ENCODE data around the gene TM2D3.

The TM2D3 gene, protein sequence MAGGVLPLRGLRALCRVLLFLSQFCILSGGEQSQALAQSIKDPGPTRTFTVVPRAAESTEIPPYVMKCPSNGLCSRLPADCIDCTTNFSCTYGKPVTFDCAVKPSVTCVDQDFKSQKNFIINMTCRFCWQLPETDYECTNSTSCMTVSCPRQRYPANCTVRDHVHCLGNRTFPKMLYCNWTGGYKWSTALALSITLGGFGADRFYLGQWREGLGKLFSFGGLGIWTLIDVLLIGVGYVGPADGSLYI

DNA sequence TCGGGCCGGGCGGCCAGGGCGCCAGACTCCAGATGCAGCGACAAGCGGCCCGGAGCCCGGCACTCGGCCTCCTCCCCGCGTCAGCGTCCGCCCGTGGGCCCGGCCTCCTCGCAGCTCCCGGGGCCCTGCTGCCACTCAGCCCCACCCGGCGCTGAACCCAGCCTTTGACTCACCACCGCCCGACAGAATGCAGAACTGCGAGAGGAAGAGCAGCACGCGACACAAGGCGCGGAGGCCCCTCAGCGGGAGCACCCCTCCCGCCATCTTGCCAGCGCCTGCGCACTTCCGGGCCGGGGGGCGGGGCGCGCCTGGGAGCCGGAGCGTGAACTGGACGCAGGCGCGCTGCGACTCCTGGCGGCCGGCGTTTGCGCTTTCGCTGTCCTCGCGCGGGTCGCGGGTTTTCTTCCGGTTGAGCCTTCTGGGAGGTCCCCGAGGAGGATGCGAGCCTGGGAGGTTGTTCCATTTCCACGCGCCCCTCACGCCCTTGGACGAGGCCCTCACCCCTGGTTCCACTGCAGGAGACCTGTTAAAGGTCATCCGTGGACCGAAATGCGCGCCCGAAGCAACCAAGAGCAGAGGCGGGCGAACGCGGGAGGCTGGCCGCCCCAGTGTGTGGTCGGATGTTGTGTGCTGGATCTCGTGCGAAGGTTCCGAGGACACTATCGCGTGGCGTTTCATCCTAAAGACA, at the start of gene TM2D3:
Gene TM2D3 (minus strand): TSS at position 284 of the 688 bp plus-strand sequence. CDS start 20 bp downstream, at position 264.
- DNase-seq: peak; percentile 95

DNA sequence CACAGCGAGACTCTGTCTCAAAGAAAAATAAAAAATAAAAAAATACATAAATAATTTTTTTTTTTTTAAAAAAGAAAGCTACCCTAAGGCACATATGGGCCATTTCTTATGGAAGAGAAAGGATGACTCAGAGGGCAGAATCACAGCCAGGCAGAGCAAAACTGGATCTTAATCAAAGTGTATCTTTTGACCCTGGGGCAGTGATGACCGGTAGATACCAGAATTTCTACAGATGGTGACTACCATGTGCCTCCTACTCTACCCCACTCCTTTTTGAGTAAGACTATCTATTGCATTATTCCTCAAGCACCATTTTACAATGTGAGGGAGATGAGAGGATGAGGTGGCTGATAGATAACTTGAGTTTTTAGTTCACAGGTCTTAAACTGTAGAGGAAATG, 46.1 kb upstream of the TM2D3 start:
- DNase-seq: no peak

DNA sequence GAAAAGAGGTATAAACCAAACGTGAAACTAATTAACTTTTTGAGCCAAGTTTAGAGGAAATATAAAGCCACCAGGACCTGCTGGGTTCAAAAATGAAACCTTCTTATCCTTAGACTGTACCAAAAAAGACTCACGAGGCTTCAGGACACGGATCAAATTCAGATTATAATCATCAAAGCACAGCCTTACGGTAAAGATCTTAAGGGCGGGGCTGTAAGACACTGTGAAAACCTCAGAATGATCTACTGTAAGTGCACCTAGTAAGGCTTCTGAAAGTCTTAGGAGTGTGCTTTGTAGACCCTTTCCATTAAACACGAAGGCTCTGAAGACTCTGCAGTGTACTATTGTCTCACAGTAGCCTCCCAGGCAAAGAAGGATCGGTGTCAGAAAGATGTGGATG, 45.3 kb upstream of the TM2D3 start:
- DNase-seq: no peak

DNA sequence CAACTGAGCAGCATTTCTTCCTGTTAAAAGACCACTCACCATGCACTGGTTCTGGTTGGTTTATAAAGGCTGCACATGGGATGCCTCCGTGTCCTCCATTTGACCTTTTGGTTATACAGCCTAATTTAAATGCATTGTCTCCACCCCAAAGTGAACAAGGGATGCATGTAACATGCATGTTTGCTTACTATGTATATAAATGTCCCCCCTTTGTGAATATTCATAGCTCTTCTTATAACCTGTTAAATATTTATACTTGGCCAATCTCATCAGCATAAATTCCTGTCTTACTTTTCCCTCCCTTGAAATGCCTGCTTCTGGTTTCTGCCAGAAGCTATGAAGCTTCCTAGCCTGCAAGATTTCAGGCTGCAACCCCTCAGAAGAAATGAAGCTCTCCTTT, 44.6 kb upstream of the TM2D3 start:
- no peak for DNase-seq

DNA sequence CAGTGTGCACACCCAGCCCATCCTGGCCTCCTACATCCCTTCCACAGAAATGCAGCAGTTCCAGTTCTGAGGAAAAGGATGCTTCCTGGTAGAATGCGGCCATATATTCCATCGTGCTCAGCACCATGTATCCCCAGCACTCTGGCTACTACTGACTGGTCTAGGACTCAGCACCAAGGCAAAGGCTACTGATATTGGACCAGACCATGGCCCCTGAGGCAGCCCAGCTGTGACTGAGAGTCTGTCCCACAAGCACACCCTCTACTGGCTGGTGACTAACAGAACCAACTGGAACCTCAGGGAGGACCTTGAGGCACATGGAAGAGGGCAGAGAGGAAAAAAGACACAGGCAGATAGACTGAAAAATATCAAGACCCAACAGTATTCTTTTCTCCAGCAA, 42.1 kb upstream of the TM2D3 start:
- DNase-seq: no peak

DNA sequence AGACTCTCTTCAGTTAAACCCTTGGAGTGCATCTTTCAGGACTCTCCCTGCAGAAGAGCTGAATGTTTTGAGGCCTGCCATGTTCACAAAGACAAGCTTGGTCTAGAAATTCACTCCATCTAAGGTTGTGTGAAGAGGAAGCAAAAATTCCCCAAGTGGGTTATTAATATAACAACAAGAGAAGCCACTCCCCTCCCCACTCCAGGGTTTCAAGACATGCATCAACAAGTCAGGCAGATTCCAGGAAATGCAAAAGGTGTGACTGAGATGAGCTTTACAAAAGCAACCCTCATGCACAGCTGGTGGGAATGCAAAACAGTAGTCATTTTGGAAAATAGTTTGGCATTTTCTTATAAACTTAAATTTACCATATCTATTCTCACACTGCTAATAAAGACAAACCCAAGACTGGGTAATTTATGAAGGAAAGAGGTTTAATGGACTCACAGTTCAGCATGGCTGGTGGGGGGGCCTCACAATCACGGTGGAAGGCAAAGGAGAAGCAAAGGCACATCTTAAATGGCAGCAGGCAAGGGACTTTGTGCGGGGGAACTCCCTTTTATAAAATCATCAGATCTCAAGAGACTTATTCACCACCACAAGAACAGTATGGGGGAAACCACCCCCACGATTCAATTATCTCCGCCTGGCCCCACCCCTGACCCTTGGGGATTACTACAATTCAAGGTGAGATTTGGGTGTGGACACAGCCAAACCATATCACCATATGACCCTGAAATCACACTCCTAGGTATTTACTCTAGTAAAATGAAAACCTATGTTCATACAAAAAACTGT, 40.8 kb upstream of the TM2D3 start:
- DNase-seq: no peak

DNA sequence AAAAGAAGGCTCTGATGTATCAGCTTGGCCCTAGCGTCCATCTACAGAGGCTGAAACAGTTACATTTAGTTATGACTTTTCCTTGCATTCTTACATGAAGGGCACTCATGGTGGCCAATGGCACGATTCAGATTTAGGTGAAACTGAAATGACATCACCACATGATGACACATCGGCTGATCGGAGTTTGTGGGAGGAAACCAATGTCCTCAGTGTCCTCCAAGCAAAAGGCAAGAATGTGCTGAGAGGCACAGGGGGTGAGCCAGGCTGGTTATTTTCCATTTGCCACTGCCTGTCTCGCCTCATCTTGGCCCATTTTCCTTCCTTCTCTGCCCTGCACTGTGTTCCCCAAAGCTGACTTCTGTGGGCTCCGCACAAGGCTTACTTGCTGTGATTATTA, 37.7 kb upstream of the TM2D3 start:
- DNase-seq: no peak

DNA sequence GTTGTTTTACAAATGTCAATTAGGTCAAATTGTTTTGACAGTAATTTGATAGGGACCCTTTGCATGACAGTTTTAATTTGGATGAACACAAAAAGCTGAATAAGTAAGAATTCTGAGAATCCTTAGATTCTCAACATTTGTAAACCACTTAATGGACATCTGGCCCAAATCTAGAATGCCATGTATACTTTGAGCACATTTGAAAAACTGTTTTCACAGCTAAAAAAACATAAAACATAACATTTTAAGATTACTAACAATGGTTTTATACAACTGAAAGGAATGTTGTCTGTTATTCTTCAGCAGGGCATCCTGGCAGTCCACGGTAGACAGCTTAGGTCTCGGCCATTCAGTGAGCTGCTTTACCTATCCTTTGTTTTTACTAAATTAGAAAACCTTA, 34.5 kb upstream of the TM2D3 start:
- no peak for DNase-seq

DNA sequence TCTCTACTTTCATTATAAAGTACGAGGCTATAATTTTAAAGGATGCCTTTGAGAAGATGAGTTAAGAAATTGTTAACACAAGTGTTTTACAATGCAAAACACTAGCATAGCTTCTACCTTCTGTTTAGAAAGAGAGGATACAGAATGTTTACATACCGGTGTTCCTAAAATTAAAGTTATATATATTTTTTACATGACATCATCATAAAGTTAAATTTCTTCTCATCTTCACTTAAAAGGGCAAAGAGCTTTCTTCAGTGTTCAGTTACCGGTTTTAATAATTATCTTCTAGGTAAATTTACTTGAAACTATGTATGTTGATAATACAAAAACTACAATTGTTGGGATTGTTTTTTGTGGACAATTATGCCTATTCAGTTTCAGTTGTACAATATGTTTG, 32.7 kb upstream of the TM2D3 start:
- DNase-seq: no peak

DNA sequence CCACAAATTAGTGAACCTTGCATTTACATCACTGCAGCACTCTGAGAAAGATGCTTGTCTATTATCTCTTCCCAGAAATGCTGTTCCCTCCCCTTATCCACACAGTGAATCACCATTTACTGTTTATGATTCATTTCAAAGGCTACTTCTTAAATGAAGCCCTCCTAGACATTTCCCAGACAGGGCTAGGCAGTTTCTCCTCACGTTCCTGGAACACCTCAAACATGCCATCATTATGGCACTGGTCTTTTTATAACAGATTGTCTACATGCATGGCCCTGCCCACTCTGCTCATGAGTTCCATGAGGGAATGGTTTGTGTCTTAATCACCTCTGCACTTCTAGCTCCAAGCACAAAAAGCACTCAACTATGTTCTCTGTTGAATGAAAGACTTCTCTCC, 32.2 kb upstream of the TM2D3 start:
- DNase-seq: no peak

DNA sequence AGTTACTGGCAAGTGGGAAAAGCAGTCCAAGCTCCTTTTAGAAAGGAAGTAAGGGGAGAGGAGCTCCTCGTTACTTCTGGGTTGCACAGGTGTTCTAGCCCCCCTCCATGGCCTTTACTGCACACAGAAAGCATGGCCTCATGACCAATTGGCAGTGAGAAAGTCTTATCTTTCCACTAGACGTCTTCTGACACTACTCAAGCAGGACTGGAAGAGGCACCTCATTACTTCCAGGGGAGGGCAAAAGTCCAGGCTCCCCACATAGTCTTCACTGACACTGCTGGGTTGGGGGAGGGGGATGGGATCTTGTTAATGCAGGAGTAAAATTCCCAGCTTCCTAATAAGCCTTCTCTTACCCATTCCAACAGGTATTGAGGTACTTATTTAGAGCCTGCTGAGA, 27.6 kb upstream of the TM2D3 start:
- DNase-seq: no peak

DNA sequence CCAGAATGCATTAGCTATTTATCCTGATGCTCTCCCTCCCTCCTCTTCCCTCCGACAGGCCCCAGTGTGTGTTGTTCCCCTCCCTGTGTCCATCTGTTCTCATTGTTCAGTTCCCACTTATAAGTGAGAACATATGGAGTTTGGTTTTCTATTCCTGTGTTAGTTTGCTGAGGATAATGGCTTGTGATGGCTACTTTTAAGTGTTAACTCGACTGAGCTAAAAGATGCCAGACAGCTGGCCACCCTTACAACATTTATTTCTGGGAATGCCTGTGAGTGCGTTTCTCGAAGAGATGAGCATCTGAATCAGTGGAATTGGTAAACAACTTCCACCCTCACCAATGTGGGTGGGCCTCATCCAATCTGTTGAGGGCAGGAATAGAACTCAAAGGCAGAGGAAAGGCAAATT, 24.7 kb upstream of the TM2D3 start:
- DNase-seq: no peak

DNA sequence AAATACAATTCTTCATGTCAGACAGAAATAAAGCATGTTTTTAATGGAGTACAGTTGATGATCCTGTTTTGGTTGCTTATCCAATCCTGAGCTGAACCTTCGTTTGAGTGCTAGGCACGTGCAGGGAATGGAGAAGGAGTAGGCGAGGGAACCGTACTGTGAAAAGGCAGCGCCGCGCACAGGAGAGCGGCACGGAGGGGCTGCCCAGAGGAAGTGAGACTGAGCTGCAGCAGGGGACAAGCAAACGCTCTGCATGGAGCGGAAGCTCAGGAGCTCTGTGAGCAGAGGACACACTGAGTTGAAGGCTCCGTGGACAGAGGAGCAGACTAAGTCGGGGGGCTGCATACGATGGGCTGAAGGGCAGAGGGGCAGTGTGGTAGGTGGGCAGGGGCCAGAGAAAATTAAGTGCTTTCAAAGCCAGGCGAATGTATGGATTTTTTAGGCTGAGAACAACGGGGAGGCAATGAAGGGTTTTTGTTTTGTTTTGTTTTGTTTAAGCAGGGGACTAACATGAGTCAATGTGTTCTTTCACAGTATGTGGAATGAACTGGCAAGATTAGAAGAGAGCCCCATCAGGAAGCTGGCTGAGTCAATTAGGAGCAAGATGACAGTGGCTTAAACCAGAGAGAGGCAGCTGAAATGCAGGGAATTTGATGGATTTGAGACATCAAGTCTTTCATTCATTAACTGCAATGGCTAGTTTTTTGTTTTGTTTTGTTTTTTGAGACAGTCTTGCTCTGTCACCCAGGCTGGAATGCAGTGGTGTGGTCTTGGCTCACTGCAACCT, 23.8 kb upstream of the TM2D3 start:
- DNase-seq: no peak

DNA sequence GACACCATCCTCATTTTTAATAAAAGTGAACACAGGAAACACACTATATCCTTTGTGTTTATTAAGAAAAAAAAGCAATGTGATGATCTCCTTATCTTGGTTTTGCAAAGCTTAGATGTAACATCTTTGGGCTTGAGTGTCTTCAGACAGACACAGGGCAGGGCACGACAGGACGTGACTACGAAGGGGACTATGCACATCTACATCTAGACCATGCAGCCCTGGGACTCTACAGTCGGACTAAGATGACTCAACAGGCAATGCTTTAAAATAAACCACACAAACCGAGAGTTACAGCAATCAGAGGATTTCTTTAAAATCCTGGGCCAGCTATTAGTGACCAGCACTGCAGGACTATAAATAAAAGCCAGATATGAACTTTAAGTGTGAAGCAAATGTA, 22.8 kb upstream of the TM2D3 start:
- DNase-seq: no peak

DNA sequence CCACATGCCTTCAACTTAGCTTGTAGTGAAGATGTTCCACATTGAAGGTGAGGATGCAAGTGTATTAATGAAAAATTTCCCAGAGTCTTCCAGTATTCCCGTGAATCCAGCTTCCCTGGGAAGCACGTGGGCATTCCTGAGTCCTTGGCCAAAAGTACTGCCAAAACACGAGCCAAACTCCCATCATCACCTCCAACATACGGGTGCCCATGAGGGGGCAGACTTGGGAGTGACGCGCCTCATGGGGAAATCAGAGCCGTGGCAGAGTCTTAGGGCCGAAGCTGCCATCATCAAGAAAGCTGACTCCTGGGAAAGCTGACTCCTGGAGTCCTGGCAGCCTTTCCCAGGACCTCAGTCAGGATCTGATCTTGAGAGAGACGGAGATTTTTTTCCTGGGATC, 20.1 kb upstream of the TM2D3 start:
- DNase-seq: no peak

DNA sequence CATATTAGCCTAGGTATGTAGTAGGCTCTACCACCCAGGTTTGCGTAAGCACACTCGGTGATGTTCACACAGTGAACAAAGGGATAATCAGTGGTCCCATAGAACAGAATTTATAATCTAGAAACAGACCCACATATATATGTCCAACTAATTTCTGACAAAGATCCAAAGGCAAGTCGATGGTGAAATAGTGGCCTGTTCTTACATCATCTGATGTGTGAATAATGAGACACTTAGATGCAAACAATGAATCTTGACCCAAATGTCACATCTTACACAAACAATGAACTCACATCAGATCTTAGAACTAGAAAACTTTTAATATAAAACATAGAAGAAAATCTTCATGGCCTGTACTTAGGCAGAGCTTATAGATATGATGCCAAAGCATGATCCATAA, 17.6 kb upstream of the TM2D3 start:
- DNase-seq: no peak

DNA sequence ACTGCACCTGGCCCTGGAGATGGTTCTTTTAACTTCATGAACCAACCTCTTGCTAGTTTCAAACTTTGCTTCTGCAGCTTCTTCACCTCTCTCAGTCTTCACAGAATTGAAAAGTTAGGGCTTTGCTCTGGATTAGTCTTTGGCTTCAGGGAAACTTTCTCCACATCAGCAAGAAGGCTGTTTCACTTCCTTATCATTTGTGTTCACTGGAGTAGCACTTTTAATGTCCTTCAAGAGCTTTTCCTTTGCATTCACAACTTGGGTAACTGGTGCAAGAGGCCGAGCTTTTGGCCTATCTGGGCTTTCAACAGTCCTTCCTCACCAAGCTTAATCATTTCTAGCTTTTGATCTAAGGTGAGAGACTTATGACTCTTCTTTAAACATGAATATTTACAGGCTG, 15.7 kb upstream of the TM2D3 start:
- DNase-seq: no peak

DNA sequence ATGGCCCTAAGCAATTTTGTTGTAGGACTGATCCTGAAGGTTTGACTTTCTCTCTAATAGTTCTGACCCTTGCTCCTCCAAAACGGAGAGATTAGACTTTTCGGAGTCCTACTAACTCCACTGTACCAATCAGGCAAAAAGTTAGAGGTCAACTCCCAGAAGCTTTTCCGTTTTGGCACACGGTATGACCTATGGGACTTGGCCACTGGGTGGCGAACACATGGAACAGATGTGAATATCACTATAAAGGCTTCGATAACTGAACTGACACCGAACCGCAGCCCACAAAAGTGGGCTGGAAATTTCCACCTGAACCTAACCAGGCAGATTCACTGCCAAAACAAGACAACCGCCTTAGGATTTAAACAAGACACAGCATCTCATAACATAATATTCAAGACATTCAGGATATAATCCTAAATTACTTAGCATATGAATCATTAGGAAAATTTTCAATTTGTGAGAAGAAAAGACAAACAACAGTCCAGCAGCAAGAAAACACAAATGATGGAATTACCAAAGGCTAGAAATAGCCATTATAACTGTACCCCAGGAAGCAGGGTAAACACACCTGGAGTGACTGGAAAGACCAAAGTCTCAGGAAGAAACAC, 12.2 kb upstream of the TM2D3 start:
- peak; percentile 27 for DNase-seq

DNA sequence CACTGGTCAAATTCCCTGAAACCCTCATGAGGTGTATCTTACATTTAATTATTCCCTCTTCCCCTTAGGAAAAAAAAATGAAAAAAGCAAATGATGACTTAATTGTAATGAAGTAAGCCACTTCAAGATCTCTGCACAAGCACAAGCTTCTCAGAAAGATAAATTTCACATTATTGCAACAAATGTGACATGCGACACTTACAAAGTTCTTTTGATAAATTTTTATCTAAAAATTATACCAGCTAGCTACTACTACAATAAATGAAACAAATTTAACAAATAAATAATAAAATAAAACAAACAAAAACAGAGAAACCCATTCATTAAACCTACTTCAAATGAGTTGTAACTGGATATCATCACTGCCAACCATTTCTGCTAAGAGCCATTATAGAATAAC, 10.0 kb upstream of the TM2D3 start:
- DNase-seq: no peak

DNA sequence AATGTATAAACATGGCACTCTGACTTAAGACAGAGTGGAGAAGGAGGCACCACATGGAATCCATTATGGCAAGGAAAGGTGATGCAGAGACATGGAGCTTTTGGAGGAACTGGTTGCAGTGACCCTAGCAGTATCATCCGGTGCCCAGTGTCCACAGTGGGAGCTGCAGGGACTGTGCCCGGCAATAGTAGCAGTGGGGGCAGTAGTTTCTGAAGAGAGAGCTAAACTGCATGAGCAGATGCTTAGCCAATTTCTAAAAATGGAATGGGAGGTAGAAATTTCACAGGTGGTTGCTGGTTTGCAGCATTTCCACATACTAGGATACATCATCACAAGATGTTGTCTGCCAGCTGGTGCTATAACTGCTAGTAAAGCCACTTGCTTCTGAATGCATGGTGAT, 7.8 kb upstream of the TM2D3 start:
- DNase-seq: no peak

DNA sequence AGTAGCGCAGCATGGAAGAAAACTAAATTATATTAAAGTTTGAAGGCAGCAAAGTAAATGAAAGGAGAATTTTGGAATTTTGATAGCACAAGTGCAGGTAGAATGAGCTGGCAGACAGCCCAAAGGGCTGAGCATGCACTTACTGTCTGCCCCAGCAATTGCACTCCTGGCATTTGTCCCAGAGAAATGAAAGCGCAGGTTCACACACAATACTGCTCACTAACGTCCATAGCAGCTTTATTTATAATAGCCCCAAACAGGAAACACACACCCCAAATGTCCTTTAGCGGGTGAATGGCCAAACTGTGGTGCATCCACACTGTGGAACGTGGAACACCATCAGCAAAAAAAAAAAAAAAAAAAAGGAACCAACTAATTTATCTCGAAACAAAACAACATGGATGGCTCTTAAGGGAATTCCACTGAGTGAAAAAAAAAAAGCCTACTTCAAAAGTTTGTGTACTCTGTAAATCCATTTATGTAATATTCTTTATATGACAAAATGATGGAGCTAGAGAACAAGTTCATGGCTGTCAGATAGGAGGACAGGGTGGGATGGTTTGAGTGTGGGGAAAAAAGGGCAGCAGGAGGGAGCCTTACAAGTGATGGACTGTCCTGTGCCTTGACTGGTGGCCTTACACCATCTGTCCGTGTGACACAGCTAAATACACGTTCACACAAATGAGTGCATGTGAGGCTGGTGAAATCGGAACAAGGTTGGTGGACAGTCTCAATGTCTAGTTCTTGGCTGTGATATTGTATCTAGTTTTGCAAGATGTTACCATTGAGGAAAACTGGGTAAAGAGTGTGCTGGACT, 6.0 kb upstream of the TM2D3 start:
- DNase-seq: peak; percentile 71

DNA sequence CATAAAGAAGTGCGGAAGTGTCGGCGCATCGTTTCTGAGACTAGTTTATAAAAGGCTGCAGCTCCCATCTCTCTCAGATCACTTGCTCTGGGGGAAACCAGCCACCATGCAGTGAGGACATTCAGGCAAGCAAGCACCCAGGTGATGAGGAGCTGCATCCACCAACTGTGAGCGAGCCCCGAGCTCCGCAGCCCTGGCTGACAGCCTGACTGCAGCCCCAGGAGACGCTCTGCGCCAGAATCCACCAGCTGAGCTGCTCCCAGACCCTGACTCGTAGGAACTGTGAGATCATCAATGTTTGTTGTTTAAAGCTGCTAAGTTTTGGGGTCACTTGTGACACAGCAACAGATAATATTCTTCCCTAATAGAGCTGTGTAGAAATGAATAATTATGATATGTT, 5.0 kb upstream of the TM2D3 start:
- DNase-seq: no peak
